Stomach (tissue), 9 donors: ENCODE results near the gene SPX. TPM values are rescaled to one million over a fixed set of nuclear protein-coding genes. Genes with fewer than 3 reads are reported as not detected.

Experiments used
- DNase-seq, 2 donors: peaks; one replicate each; pipeline versions ENCODE4 v3.0.0 to v3.0.0-alpha.2; 2013 to 2019
- H3K27ac ChIP-seq, 5 donors: fragments of 200-600 bp in 4 of 5; sonication (generic) in 4 of 5; one replicate each; pipeline ENCODE4 v1.5.1; 2013 to 2019; ENCODE audit warnings: mild to moderate bottlenecking in 1 of 5, moderate library complexity in 1 of 5
- H3K27me3 ChIP-seq, 3 donors: fragments of 200-600 bp; sonication (generic); one replicate each; pipeline ENCODE4 v1.5.1; 2017 to 2019; ENCODE audit warnings: mixed run types in 1 of 3
- H3K36me3 ChIP-seq, 4 donors: fragments of 200-600 bp; sonication (generic); 1 replicate in 3 of 4; 2 replicates in 1 of 4; pipeline ENCODE4 v1.5.1; 2016 to 2019
- H3K4me1 ChIP-seq, 4 donors: fragments of 200-600 bp; sonication (generic); one replicate each; pipeline ENCODE4 v1.5.1; 2016 to 2019
- H3K4me3 ChIP-seq, 4 donors: fragments of 200-600 bp; sonication (generic) in 3 of 4; one replicate each; pipeline ENCODE4 v1.5.1; 2016 to 2019; ENCODE audit warnings: mild to moderate bottlenecking in 1 of 4
- H3K9me3 ChIP-seq, 4 donors: fragments of 200-600 bp; sonication (generic); one replicate each; pipeline ENCODE4 v1.5.1; 2016 to 2019
- EP300 ChIP-seq: sonication (generic); formaldehyde crosslinking; IDR thresholded peaks from one replicate; pipeline ENCODE4 v1.6.1; 2017; ENCODE audit warnings: antibody characterized with exemption
- POLR2A ChIP-seq, 4 donors: fragments of 450-650 bp; IDR thresholded peaks; one replicate each; pipeline ENCODE4 v1.6.1; 2016; ENCODE audit warnings: antibody characterized with exemption in 4 of 4, control low read depth in 2 of 4, mild to moderate bottlenecking in 1 of 4, moderate library complexity in 1 of 4
- POLR2AphosphoS5 ChIP-seq, 3 donors: sonication (generic); formaldehyde crosslinking; IDR thresholded peaks; one replicate each; pipeline ENCODE4 v1.6.1; 2016; ENCODE audit warnings: antibody characterized with exemption in 3 of 3
- WGBS, 5 donors: extraction: QIAGEN DNeasy Blood & Tissue Kit in 3 of 5; methylation state at CpG; one replicate each; pipeline versions ENCODE4 v1.1.5 to v1.1.7; 2013 to 2018; 5-methylcytosine and 5-hydroxymethylcytosine counted together
- intact Hi-C: fragments of 100-400 bp; cut with DNase I; formaldehyde crosslinking; loops from one replicate; pipeline ENCODE4 v1.15.1; 2023; ENCODE audit warnings: low total_unique reads
- polyA plus RNA-seq, 3 donors: library from polyadenylated mRNA; stranded (reverse); fragments of 200-250 nt; gene quantifications; one replicate each; pipeline ENCODE4 v1.2.3, GENCODE V29; 2013
- total RNA-seq, 5 donors: library from RNA; depleted of rRNA; stranded (reverse); fragments of >200 nt; gene quantifications; one replicate each; pipeline versions ENCODE4 v1.1.0 to v1.2.3, GENCODE V29; 2014 to 2016
- TF ChIP-seq, protein P1 (sequence below), 7 experiments: fragments of 450-650 bp in 4 of 7; fragments of 200-600 bp in 3 of 7; sonication (generic) in 3 of 7; IDR thresholded peaks; one replicate each; pipeline ENCODE4 v1.5.1; 2016 to 2019; ENCODE audit warnings: antibody characterized with exemption in 7 of 7, control low read depth in 2 of 7, mild to moderate bottlenecking in 1 of 7
- donor health status: healthy with polysubstance abuse.
- donor health status: Bipolar disorder and iron deficiency.
- donor health status: healthy.

The SPX gene
- total and polyA plus RNA-seq, 8 donors, result 0.28 to 1.6 (median 1.0) TPM; not detected in 4

DNA sequence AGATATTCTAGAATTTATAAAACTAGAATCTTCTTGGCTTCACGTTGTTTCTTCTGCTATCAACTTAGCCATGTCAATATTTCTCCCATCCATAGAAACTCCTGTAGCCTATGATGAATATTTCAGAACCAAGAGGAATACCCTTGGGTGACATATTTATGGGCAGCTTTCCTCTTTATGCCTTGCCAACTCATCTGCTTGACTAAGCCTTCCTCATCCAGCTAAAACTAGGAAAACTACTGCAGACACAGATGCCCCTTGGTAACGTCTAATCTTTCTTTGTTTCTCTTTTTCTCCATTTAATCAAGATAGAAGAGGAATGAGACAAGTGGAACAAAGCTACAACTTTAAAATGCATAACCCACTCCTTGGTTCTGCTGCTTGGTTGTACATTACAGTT lies 18.2 kb upstream of the SPX start:
- 67 to 86% (median 74%) methylated on average over 2 of the region's 2 CpGs for WGBS, 5 donors
- no peak overlapping the region for H3K4me3 ChIP-seq
- intact Hi-C loops, result no loop called here
- H3K4me1 ChIP-seq, result peaks cover 6 to 30% (median 20%) of the 10 kb centered on the region in 4 donors
- H3K27ac ChIP-seq, result no peak overlapping the region
- TF ChIP-seq, protein P1, sequence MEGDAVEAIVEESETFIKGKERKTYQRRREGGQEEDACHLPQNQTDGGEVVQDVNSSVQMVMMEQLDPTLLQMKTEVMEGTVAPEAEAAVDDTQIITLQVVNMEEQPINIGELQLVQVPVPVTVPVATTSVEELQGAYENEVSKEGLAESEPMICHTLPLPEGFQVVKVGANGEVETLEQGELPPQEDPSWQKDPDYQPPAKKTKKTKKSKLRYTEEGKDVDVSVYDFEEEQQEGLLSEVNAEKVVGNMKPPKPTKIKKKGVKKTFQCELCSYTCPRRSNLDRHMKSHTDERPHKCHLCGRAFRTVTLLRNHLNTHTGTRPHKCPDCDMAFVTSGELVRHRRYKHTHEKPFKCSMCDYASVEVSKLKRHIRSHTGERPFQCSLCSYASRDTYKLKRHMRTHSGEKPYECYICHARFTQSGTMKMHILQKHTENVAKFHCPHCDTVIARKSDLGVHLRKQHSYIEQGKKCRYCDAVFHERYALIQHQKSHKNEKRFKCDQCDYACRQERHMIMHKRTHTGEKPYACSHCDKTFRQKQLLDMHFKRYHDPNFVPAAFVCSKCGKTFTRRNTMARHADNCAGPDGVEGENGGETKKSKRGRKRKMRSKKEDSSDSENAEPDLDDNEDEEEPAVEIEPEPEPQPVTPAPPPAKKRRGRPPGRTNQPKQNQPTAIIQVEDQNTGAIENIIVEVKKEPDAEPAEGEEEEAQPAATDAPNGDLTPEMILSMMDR (IDR thresholded peaks at IDR 0.05), result no peak
- TF ChIP-seq POLR2AphosphoS5 (IDR thresholded peaks at IDR 0.05) (no peak), EP300 (no peak), POLR2A (IDR thresholded peaks at IDR 0.05) (no peak)
- no peaks in the 10 kb centered on the region for H3K9me3 ChIP-seq
- no peaks in the 10 kb centered on the region for H3K27me3 ChIP-seq
- no peak for DNase-seq
- H3K36me3 ChIP-seq, result peaks cover 0 to 46% (median 31%) of the 10 kb centered on the region in 4 donors

DNA sequence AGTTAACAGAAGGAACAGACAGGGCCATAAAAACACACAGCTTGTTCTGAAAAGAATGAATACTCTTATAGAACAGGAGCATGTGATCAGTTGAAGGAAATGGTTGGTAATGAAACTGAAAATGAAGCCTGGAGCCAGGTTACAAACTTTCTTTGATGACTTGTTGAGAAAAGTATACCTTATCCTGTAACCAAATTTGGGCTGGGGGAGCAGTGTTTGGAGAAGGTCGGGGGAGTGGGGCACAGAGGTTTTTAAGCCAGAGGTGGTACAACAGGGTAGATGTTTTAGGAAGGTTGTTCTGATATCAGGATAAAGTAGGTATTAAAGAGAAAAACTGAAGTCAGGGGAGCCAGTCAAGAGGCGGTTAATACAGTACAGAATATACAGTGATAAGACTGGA lies 16.3 kb upstream of the SPX start:
- intact Hi-C loops, result no loop called here
- H3K4me1 ChIP-seq, result peaks cover 0 to 11% (median 5%) of the 10 kb centered on the region in 4 donors
- peak in 1 of 2 donors; percentile 8 for DNase-seq
- H3K27ac ChIP-seq, result no peak overlapping the region
- H3K36me3 ChIP-seq, result peaks cover 0 to 65% (median 50%) of the 10 kb centered on the region in 4 donors
- no peaks in the 10 kb centered on the region for H3K27me3 ChIP-seq
- WGBS, 5 donors, result 38 to 45% (median 43%) methylated on average over 2 of the region's 2 CpGs
- no peak for TF ChIP-seq POLR2A (IDR thresholded peaks at IDR 0.05)
- TF ChIP-seq EP300, result no peak
- TF ChIP-seq, protein P1 (IDR thresholded peaks at IDR 0.05), result no peak
- no peak for TF ChIP-seq POLR2AphosphoS5 (IDR thresholded peaks at IDR 0.05)
- H3K4me3 ChIP-seq, result no peak overlapping the region
- H3K9me3 ChIP-seq, result no peaks in the 10 kb centered on the region

DNA sequence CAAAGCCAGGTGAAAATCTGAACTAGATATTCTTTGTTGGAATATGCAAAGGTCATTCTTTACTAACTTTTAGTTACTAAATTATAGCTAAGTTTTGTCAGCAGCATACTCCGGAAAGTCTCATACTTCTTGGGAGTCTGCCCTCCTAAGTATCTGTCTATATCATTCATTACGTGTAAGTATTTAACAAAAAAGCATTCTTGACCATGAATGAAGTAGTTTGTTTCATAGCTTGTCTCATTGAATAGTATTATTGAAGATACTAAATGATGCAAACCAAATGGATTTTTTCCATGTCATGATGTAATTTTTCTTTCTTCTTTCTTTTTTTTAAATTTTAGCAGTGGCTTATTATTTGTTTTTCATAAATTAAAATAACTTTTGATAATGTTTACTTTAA lies 9.8 kb upstream of the SPX start:
- H3K9me3 ChIP-seq, result no peaks in the 10 kb centered on the region
- TF ChIP-seq POLR2A (IDR thresholded peaks at IDR 0.05), result no peak
- TF ChIP-seq, protein P1 (IDR thresholded peaks at IDR 0.05), result no peak
- no peak for TF ChIP-seq POLR2AphosphoS5 (IDR thresholded peaks at IDR 0.05)
- WGBS, 5 donors, result 91 to 98% (median 94%) methylated on average over 2 of the region's 2 CpGs
- H3K27ac ChIP-seq, result no peak overlapping the region
- H3K4me1 ChIP-seq, result no peaks in the 10 kb centered on the region
- intact Hi-C loops, result no loop called here
- no peaks in the 10 kb centered on the region for H3K27me3 ChIP-seq
- DNase-seq, result no peak
- H3K4me3 ChIP-seq, result no peak overlapping the region
- peaks cover 9 to 75% (median 57%) of the 10 kb centered on the region in 4 donors for H3K36me3 ChIP-seq

DNA sequence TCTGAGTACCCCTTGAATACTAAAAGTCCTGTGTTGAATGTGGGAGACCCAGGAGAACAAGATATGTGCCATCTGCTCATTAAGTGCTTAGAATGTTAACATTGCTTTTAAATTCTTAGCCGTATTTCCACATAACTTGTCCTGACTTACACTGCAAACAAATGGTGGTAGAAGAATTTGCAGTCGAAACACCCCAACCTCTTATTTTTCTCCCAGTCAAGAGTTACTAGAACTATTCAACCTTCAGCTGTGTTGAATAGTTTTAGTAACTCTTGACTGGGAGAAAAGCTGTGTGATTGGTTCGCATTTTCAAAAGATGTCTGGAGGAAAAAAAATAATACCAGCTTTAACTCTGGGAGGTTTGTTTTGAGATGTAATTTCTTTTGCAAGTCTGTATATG lies 7.6 kb upstream of the SPX start:
- H3K9me3 ChIP-seq, result no peaks in the 10 kb centered on the region
- TF ChIP-seq POLR2A (IDR thresholded peaks at IDR 0.05) (no peak), POLR2AphosphoS5 (IDR thresholded peaks at IDR 0.05) (no peak), EP300 (no peak)
- TF ChIP-seq, protein P1 (IDR thresholded peaks at IDR 0.05), result no peak
- DNase-seq, result no peak
- H3K27me3 ChIP-seq, result no peaks in the 10 kb centered on the region
- peaks cover 9 to 56% (median 39%) of the 10 kb centered on the region in 4 donors for H3K36me3 ChIP-seq
- 84 to 94% (median 91%) methylated on average over 3 of the region's 3 CpGs for WGBS, 5 donors
- intact Hi-C loops, result no loop called here
- no peaks in the 10 kb centered on the region for H3K4me1 ChIP-seq
- no peak overlapping the region for H3K27ac ChIP-seq
- no peak overlapping the region for H3K4me3 ChIP-seq
